ENCODE measurements around the gene IFIH1.

DNA sequence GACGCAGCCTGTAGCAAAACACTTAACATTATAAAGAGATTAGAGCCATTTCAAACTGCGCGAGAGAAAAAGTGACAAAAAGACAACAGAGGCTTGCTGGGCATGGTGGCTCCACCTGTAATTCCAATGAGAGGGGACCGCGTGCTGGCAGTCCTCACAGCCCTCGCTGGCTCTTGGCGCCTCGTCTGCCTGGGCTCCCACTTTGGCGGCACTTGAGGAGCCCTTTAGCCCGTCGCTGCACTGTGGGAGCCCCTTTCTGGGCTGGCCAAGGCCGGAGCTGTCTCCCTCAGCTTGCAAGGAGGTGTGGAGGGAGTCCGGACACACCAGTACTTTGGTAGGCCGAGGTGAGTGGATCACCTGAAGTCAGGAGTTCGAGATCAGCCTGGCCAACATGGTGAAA, 9.3 kb upstream of the IFIH1 start:
- TF ChIP-seq, protein P1, sequence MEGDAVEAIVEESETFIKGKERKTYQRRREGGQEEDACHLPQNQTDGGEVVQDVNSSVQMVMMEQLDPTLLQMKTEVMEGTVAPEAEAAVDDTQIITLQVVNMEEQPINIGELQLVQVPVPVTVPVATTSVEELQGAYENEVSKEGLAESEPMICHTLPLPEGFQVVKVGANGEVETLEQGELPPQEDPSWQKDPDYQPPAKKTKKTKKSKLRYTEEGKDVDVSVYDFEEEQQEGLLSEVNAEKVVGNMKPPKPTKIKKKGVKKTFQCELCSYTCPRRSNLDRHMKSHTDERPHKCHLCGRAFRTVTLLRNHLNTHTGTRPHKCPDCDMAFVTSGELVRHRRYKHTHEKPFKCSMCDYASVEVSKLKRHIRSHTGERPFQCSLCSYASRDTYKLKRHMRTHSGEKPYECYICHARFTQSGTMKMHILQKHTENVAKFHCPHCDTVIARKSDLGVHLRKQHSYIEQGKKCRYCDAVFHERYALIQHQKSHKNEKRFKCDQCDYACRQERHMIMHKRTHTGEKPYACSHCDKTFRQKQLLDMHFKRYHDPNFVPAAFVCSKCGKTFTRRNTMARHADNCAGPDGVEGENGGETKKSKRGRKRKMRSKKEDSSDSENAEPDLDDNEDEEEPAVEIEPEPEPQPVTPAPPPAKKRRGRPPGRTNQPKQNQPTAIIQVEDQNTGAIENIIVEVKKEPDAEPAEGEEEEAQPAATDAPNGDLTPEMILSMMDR (conservative IDR thresholded peaks at IDR 0.05): no peak
- TF ChIP-seq EZH2 (IDR thresholded peaks at IDR 0.05; ENCODE audit: low read depth): no peak

Measured in PC-9 (cell line).